Measurements from ENCODE around the gene OR6M1. TPM values are rescaled to one million over a fixed set of nuclear protein-coding genes. Genes with fewer than 3 reads are reported as not detected.

OR6M1 gene
- total and polyA plus RNA-seq, 12 donors, result not detected

- H3K27me3 ChIP-seq, result peaks cover 0 to 2% (median 0%) of the 10 kb centered on the region in 7 donors
- intact Hi-C loops (cut with DNase I), result no loop called here
- no peak overlapping the region for H3K27ac ChIP-seq
- no peaks in the 10 kb centered on the region for H3K4me1 ChIP-seq
- DNase-seq, result no peak
- no peaks in the 10 kb centered on the region for H3K36me3 ChIP-seq
- 44 to 75% methylated on average over 1 of the region's 1 CpG for WGBS, 2 donors
- TF ChIP-seq CTCF (IDR thresholded peaks at IDR 0.05), result no peak
- no peaks in the 10 kb centered on the region for H3K9me3 ChIP-seq
- H3K4me3 ChIP-seq, result no peak overlapping the region
- no peak for ATAC-seq
Observed at GRCh38 chr11:123775289-123775688, 30.9 kb downstream of the OR6M1 start.

GRCh38 chr11:123773959-123774358 is 32.2 kb downstream of the OR6M1 start:
- H3K27ac ChIP-seq, result no peak overlapping the region
- no peaks in the 10 kb centered on the region for H3K9me3 ChIP-seq
- H3K27me3 ChIP-seq, result peaks cover 0 to 2% (median 0%) of the 10 kb centered on the region in 7 donors
- intact Hi-C loops (cut with DNase I), result no loop called here
- no peaks in the 10 kb centered on the region for H3K4me1 ChIP-seq
- WGBS, 2 donors, result 67 to 86% methylated on average over 1 of the region's 1 CpG
- DNase-seq (no peak), ATAC-seq (no peak)
- TF ChIP-seq CTCF (IDR thresholded peaks at IDR 0.05), result no peak
- no peak overlapping the region for H3K4me3 ChIP-seq
- H3K36me3 ChIP-seq, result no peaks in the 10 kb centered on the region

- Histone ChIP-seq H3K36me3 (no peaks in the 10 kb centered on the region), H3K27me3 (peaks cover 0 to 2% (median 0%) of the 10 kb centered on the region in 7 donors), H3K9me3 (no peaks in the 10 kb centered on the region), H3K4me1 (no peaks in the 10 kb centered on the region), H3K27ac (no peak overlapping the region), H3K4me3 (no peak overlapping the region)
- no peak for TF ChIP-seq CTCF (IDR thresholded peaks at IDR 0.05)
- intact Hi-C loops (cut with DNase I), result no loop called here
- 74 to 81% methylated on average over 2 of the region's 2 CpGs for WGBS, 2 donors
- DNase-seq (no peak), ATAC-seq (no peak)
Observed at GRCh38 chr11:123773026-123773425, 33.1 kb downstream of the OR6M1 start.

GRCh38 chr11:123771664-123772063 is 34.5 kb downstream of the OR6M1 start:
- Histone ChIP-seq H3K4me1 (no peaks in the 10 kb centered on the region), H3K9me3 (no peaks in the 10 kb centered on the region), H3K4me3 (no peak overlapping the region), H3K36me3 (no peaks in the 10 kb centered on the region), H3K27me3 (peaks cover 0 to under 1% (median 0%) of the 10 kb centered on the region in 7 donors), H3K27ac (no peak overlapping the region)
- intact Hi-C loops (cut with DNase I), result no loop called here
- ATAC-seq (no peak), DNase-seq (no peak)
- 96 to 98% methylated on average over 3 of the region's 3 CpGs for WGBS, 2 donors
- no peak for TF ChIP-seq CTCF (IDR thresholded peaks at IDR 0.05)

- Histone ChIP-seq H3K27me3 (no peaks in the 10 kb centered on the region), H3K36me3 (no peaks in the 10 kb centered on the region), H3K9me3 (no peaks in the 10 kb centered on the region), H3K4me1 (no peaks in the 10 kb centered on the region), H3K4me3 (no peak overlapping the region), H3K27ac (no peak overlapping the region)
- DNase-seq, result no peak
- ATAC-seq, result no peak
- intact Hi-C loops (cut with DNase I), result no loop called here
- no peak for TF ChIP-seq CTCF (IDR thresholded peaks at IDR 0.05)
Observed at GRCh38 chr11:123770712-123771111, 35.4 kb downstream of the OR6M1 start.
